Type B pancreatic cell (in vitro differentiated cells): ENCODE data around the gene SLX4IP. TPM values are rescaled to one million over a fixed set of nuclear protein-coding genes. Genes with fewer than 3 reads are reported as not detected.

ENCODE experiments used
- DNase-seq: peaks from one replicate; pipeline ENCODE4 v3.0.0; 2021; ENCODE audit warnings: mixed read lengths; ENCODE audit not compliant: unreplicated experiment; ENCODE audit errors: extremely low spot score
- H3K27ac Mint-ChIP-seq: 2 replicates; pipeline ENCODE4 v1.8.0; 2021; ENCODE audit warnings: mild to moderate bottlenecking, mixed read lengths
- H3K27me3 Mint-ChIP-seq: 2 replicates; pipeline ENCODE4 v1.8.0; 2021; ENCODE audit warnings: mixed read lengths
- H3K36me3 Mint-ChIP-seq: 2 replicates; pipeline ENCODE4 v1.8.0; 2021; ENCODE audit warnings: mixed read lengths
- H3K4me1 Mint-ChIP-seq: one replicate; pipeline ENCODE4 v1.8.0; 2021; ENCODE audit warnings: mixed read lengths; ENCODE audit not compliant: unreplicated experiment
- H3K4me3 Mint-ChIP-seq: 2 replicates; pipeline ENCODE4 v1.8.0; 2021; ENCODE audit warnings: mild to moderate bottlenecking, mixed read lengths
- H3K9me3 Mint-ChIP-seq: 2 replicates; pipeline ENCODE4 v1.8.0; 2021; ENCODE audit warnings: mixed read lengths
- CTCF ChIP-seq: fragments of 200-600 bp; sonication (generic); conservative IDR thresholded peaks from 2 replicates; pipeline ENCODE4 v1.5.0; 2021; ENCODE audit warnings: antibody characterized with exemption, mild to moderate bottlenecking
- total RNA-seq: library from RNA; stranded (reverse); gene quantifications from 2 replicates; pipeline ENCODE4 v1.2.1, GENCODE V29; 2021; ENCODE audit warnings: low replicate concordance

Gene SLX4IP
- total RNA-seq, 1 donor from 2014 or later, result 8.5 TPM

GRCh38 chr20:10531848-10532247 is 96.7 kb downstream of the SLX4IP start:
- TF ChIP-seq CTCF, result no peak
- DNase-seq, result no peak
- Mint-ChIP-seq H3K4me1 (peaks cover 7% of the 10 kb centered on the region), H3K36me3 (peaks cover 7% of the 10 kb centered on the region), H3K9me3 (no peaks in the 10 kb centered on the region), H3K27me3 (no peaks in the 10 kb centered on the region), H3K27ac (no peak overlapping the region), H3K4me3 (no peak overlapping the region)

- peaks cover 7% of the 10 kb centered on the region for H3K36me3 Mint-ChIP-seq
- no peaks in the 10 kb centered on the region for H3K9me3 Mint-ChIP-seq
- no peak overlapping the region for H3K4me3 Mint-ChIP-seq
- H3K4me1 Mint-ChIP-seq, result peaks cover 4% of the 10 kb centered on the region
- no peaks in the 10 kb centered on the region for H3K27me3 Mint-ChIP-seq
- TF ChIP-seq CTCF, result no peak
- DNase-seq, result no peak
- no peak overlapping the region for H3K27ac Mint-ChIP-seq
These were observed 97.3 kb downstream of the SLX4IP start for GRCh38 chr20:10532361-10532760.

- TF ChIP-seq CTCF, result peak; percentile 52
- no peak overlapping the region for H3K27ac Mint-ChIP-seq
- no peak overlapping the region for H3K4me3 Mint-ChIP-seq
- H3K27me3 Mint-ChIP-seq, result no peaks in the 10 kb centered on the region
- no peak for DNase-seq
- no peaks in the 10 kb centered on the region for H3K9me3 Mint-ChIP-seq
- peaks cover 10% of the 10 kb centered on the region for H3K4me1 Mint-ChIP-seq
- peaks cover 4% of the 10 kb centered on the region for H3K36me3 Mint-ChIP-seq
These were observed 101.4 kb downstream of the SLX4IP start for GRCh38 chr20:10536531-10536930.

GRCh38 chr20:10537850-10538480 is 102.9 kb downstream of the SLX4IP start:
- no peaks in the 10 kb centered on the region for H3K27me3 Mint-ChIP-seq
- TF ChIP-seq CTCF, result no peak
- H3K4me3 Mint-ChIP-seq, result no peak overlapping the region
- no peaks in the 10 kb centered on the region for H3K9me3 Mint-ChIP-seq
- peaks cover 4% of the 10 kb centered on the region for H3K36me3 Mint-ChIP-seq
- no peak overlapping the region for H3K27ac Mint-ChIP-seq
- peaks cover 20% of the 10 kb centered on the region for H3K4me1 Mint-ChIP-seq
- no peak for DNase-seq

GRCh38 chr20:10538768-10539167 is 103.7 kb downstream of the SLX4IP start:
- H3K36me3 Mint-ChIP-seq, result peaks cover 4% of the 10 kb centered on the region
- no peak overlapping the region for H3K27ac Mint-ChIP-seq
- no peak for DNase-seq
- no peak for TF ChIP-seq CTCF
- no peaks in the 10 kb centered on the region for H3K27me3 Mint-ChIP-seq
- H3K4me3 Mint-ChIP-seq, result no peak overlapping the region
- H3K9me3 Mint-ChIP-seq, result no peaks in the 10 kb centered on the region
- H3K4me1 Mint-ChIP-seq, result peaks cover 20% of the 10 kb centered on the region
